Stimulated activated CD8-positive, alpha-beta memory T cell treated with anti-CD3 and anti-CD28 coated beads, Interleukin-7, amount 100 ng/mL, for 24 hours (primary cell): Measurements from ENCODE around the gene LRIG2.
A peak's percentile ranks its signal among the peaks of the same experiment; 100 is the strongest.
"Not testable (repeated sequence)": the region's sequence is repeated elsewhere in the genome, so short reads cannot be mapped to it uniquely, and the experiment has no call there.

Experiments used
- DNase-seq: peaks from one replicate; pipeline ENCODE4 v3.0.0-alpha.2; 2020; ENCODE audit warnings: low read depth

Gene LRIG2

GRCh38 chr1:113072757-113073478 is at the start of gene LRIG2:
Gene LRIG2 (plus strand): TSS chr1:113073198. CDS start chr1:113073407, 209 bp downstream.
- peak; percentile 98 for DNase-seq

- not testable (repeated sequence) for DNase-seq
Measured at GRCh38 chr1:113023316-113023715, 49.7 kb upstream of the LRIG2 start.

GRCh38 chr1:113027007-113027406 is 46.0 kb upstream of the LRIG2 start:
- DNase-seq = no peak

- no peak for DNase-seq
Measured at GRCh38 chr1:113027449-113027848, 45.5 kb upstream of the LRIG2 start.

- DNase-seq = no peak
Measured at GRCh38 chr1:113029822-113030221, 43.2 kb upstream of the LRIG2 start.

GRCh38 chr1:113031171-113031933 is 41.6 kb upstream of the LRIG2 start:
- no peak for DNase-seq

GRCh38 chr1:113035086-113035485 is 37.9 kb upstream of the LRIG2 start:
- DNase-seq = no peak

GRCh38 chr1:113036639-113037321 is 36.2 kb upstream of the LRIG2 start:
- DNase-seq = no peak

- no peak for DNase-seq
Measured at GRCh38 chr1:113040041-113040440, 33.0 kb upstream of the LRIG2 start.

GRCh38 chr1:113040718-113041412 is 32.1 kb upstream of the LRIG2 start:
- DNase-seq = no peak

GRCh38 chr1:113041569-113042284 is 31.3 kb upstream of the LRIG2 start:
- DNase-seq = no peak

- DNase-seq = no peak
Measured at GRCh38 chr1:113042285-113043143, 30.5 kb upstream of the LRIG2 start.

- not testable (repeated sequence) for DNase-seq
Measured at GRCh38 chr1:113043144-113043488, 29.9 kb upstream of the LRIG2 start.

- DNase-seq = no peak
Measured at GRCh38 chr1:113046569-113046968, 26.4 kb upstream of the LRIG2 start.

- DNase-seq = no peak
Measured at GRCh38 chr1:113048064-113048463, 24.9 kb upstream of the LRIG2 start.

- no peak for DNase-seq
Measured at GRCh38 chr1:113053344-113054126, 19.5 kb upstream of the LRIG2 start.

GRCh38 chr1:113055570-113055969 is 17.4 kb upstream of the LRIG2 start:
- no peak for DNase-seq

GRCh38 chr1:113057006-113057405 is 16.0 kb upstream of the LRIG2 start:
- DNase-seq = no peak

GRCh38 chr1:113058941-113059706 is 13.9 kb upstream of the LRIG2 start:
- no peak for DNase-seq
